OCI-M1 (cell line): ENCODE results near the gene AGPAT3.

ENCODE experiments used
- DNase-seq: peaks from one replicate; lab custom pipeline; 2025; lab: John Stamatoyannopoulos, UW

Gene AGPAT3

DNA sequence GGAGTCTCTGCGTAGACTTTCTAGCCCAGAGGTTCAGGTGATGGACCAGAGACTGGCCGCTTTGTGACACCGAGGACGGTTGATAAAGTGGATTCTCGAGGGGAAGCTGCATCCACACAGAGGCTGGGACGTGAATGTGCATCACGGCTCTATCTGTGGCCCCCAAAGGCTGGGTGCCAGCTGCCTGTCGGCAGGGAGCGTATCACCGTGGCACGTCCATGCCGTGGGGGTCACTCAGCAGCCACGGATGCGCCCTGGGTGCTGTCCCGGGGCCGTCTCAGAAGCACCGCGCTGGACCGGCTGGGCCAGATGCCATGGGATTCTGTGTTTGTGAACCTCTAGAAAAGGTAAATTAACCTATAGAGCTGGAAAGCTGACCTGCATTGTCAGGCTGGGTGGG is 89.9 kb downstream of the AGPAT3 start:
- no peak for DNase-seq

DNA sequence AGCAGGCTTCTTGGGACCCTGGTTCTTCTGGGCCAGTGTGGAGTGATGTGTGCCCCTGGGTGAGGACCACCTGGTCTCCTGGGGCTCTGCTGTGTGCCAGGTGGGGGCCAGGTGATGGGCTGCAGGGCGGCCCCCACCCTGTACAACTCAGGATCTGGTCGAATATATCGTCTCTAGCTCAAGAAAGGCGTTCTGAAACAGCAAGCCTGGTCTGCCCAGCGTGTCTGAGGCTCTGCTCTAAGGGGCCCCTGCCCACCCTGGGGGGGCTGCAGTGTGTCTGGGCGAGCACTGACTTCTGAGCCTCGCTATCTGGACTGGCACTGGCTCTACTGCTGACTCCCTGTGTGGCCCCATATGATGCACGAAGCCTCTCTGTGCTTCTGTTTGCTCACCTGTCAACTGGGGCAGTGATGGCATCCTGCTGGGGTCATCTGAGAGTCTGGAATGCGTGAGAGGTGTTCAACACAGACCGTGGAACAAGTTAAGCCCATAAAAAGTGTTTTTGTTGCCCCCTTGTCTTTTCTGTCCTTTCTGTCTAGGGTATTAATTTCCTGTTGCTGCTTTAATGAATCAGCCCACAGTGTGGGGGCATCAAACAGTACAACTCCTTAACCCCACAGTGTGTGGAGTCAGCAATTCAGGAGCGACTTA is 91.1 kb downstream of the AGPAT3 start:
- DNase-seq, result no peak

DNA sequence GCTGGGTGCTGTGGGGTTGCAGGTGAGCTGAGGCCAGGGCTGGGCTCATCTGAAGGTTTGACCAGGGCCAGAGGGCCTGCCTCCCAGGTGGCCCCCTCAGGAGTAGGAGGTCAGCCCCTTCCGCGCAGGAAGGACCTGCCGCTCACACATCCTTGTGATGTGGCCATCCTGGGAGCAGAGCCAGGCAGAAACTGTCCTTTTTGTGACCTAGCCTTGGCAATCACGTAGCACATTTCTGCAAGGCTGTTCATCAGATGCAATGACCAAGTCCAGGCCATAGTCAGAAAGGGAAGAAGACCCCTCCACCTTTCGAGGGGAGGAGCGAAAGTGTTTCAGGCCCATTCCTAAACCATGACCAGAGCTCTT is 91.6 kb downstream of the AGPAT3 start:
- DNase-seq, result no peak

- no peak for DNase-seq
These were observed 92.1 kb downstream of the AGPAT3 start for GRCh38 chr21:43957128-43957571.

GRCh38 chr21:43957611-43958362 is 92.8 kb downstream of the AGPAT3 start:
- DNase-seq, result no peak

DNA sequence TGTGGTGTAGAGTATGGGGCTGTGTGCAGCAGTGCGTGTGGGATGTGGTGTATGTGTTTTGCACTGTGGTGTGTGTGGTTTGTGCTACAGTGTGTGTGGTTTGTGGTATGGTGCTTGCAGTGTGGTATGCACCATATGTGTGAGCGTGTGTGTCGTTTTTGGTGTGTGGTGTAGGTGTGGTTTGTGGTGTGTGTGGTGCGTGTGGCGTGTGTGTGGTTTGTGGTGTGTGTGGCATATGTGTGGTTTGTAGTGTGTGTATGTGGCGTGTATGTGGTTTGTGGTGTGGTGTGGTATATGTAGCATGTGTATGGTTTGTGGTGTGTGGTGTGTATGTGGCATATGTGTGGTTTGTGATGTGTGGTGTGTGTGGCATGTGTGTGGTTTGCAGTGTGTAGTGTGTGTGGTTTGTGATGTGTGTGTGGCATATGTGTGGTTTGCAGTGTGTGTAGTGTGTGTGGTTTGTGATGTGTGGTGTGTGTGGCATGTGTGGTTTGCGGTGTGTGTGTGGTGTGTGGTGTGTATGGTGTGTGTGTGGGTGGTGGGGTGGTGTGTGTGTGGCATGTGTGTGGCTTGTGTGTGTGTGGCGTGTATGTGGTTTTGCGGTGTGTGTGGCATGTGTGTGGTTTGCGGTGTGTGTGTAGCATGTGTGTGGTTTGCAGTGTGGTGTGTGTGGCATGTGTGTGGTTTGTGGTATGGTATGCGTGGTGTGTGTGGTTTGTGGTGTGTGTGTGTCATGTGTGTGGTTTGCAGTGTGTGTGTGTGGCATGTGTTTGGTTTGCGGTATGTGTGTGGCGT is 93.5 kb downstream of the AGPAT3 start:
- DNase-seq, result no peak

DNA sequence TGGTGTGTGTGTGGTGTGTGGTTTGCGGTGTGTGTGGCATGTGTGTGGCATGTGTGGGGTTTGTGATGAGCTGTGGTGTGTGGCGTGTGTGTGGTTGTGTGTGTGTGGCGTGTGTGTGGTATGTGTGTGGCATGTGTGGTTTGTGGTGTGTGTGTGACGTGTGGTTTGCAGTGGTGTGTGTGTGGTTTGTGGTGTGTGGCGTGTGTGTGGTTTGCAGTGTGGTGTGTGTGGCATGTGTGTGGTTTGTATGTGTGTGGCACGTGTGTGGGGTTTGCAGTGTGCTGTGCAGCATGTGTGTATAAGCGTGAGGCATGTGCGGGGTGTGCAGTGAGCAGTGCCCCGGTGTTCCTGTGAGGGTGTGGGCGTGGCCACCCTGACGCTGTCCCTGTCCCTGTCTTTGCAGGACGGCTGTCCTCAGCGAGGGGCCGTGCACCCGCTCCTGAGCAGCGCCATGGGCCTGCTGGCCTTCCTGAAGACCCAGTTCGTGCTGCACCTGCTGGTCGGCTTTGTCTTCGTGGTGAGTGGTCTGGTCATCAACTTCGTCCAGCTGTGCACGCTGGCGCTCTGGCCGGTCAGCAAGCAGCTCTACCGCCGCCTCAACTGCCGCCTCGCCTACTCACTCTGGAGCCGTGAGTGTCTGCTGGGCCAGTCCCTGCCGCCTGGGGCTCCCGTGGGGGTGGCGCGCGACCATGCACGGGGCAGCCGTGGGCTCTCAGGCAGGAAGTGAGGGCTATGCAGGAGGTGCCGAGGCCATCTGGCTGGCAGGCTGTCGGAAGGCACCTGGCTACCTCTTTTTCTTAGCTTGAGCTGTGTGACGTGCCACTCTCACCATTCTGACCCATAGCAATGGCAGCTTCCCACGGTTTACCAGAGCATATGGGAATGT is 94.5 kb downstream of the AGPAT3 start:
- DNase-seq, result no peak

GRCh38 chr21:43961382-43961909 is 96.4 kb downstream of the AGPAT3 start:
- no peak for DNase-seq

- DNase-seq, result no peak
These were observed 101.0 kb downstream of the AGPAT3 start for GRCh38 chr21:43965911-43966585.

DNA sequence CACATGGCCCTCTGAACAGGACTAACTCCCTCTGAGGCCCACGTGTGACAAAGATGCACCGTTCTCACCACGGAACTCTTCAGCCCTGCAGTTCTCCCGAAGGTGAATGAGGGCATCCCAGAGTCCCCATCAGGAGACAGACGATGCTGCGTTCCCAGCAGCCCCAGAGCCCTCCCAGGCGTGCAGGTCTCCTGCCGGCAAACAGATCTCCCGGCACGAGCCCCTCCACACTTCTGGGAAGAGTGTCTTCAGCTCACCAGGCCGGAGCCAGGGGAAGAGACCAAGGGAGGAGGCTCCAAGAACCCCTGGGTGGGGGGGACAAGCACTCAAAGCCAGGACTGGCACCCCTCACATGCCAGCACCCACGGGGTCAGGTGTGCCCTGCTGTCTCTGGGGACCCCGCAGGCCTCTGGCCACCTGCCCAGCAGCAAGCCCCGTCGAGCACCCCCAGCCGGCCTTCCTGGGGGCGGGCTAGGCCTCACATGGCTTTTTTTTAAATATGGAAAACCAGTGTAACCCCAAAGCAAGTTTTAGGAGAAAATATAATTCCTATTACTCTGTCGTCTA is 102.0 kb downstream of the AGPAT3 start:
- no peak for DNase-seq

GRCh38 chr21:43967981-43968380 is 103.0 kb downstream of the AGPAT3 start:
- no peak for DNase-seq

DNA sequence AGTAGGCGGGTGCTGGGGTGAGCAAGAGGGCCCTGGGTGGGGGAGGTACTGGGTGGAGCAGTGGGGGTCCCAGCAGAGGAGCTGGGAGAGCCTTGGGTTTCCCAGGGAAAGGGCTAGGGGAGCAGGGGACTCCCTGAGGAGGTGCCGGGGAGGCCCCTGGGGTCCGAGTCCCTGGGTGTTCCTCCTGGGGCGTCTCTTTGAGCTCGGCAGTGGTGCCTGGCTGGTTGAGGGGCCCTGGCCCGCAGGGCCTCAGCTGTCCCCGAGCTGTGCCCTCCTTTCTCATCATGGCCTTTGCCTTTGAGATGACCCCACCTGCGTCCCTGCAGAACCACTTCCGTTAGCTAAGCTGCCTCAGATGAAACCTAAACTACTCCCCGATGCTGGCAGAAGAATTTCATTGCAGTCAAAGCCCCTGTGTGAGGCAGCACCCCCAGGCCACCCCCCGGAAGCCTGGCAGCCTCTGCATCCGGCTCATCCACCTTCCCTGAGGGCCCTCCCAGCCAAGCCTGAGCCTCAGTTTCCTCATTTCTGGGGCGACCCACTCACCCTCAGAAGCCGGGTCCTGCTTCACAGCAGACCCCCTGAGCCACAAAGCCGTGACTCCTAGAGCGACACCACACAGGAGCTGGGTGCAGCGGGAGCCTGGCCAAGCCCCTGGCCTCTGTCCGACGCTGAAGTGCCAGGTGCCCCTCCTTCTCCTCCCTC is 103.5 kb downstream of the AGPAT3 start:
- DNase-seq, result no peak

- no peak for DNase-seq
These were observed 104.1 kb downstream of the AGPAT3 start for GRCh38 chr21:43969115-43969444.

GRCh38 chr21:43970551-43970950 is 105.5 kb downstream of the AGPAT3 start:
- no peak for DNase-seq

- DNase-seq, result no peak
These were observed 106.4 kb downstream of the AGPAT3 start for GRCh38 chr21:43971201-43971991.

- DNase-seq, result no peak
These were observed 106.9 kb downstream of the AGPAT3 start for GRCh38 chr21:43971992-43972255.

DNA sequence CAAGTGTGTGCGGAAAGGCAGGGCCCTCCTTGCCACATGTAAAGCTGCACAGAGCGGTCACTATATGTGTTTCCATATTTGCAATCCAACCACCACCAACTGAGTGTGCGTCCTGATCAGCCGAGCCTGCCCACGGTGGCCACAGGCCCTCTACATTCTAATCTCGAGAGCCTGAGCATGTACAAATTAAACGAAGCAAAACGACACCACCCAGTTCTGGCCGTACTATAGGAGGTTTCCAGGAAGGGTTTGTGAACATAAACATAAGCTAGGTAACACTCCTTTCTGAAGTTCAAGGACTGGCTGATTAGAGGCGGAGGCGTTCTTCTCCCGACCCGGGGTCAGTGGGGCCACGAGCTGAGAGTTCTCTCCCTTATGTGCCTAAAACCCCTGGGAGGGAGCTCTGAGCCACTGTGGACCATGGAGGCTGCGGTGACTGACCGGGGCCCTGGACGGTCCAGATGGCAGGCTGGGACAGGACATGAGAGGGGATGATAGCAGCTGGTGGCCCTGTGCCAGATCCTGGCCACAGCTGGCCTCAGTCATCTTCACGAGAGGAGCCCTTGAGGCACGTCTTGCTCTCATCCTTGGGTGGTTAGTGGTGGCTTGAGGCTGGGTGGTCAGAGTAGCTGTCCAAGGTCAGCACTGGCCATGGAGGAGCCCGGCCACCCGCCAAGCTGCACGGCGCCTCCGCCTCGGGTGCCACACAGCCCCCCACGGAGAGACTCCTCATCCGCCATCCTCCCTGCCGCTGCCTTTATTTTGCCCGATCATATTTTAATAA is 108.0 kb downstream of the AGPAT3 start:
- no peak for DNase-seq

DNA sequence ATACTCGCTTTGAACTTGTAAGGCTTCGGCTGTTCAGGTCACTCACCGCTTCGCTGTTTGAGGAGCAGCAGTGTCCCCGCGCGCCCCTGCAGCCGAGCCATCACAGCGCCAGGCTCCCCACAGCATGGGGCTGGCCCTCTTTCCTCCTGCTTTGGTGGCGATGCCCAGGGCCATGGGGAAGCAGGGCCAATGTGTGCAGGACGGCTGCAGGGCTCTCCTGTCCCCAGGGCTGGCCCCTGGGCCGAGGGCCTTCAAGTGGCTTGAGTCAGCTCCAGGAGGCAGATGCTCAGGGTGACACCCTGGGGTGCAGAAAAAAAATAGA is 108.6 kb downstream of the AGPAT3 start:
- no peak for DNase-seq
